Endothelial cell of umbilical vein (primary cell): ENCODE measurements around the gene ENPP4.

Source experiments
- EZH2 ChIP-seq: IDR thresholded peaks from 2 replicates; pipeline ENCODE4 v1.6.1; 2012; ENCODE audit warnings: borderline replicate concordance, low read depth, mild to moderate bottlenecking, moderate library complexity, low read length, inconsistent platforms; ENCODE audit not compliant: severe bottlenecking
- FOS ChIP-seq: IDR thresholded peaks from 2 replicates; pipeline ENCODE4 v1.6.1; 2011; ENCODE audit warnings: mild to moderate bottlenecking, low read length, moderate library complexity, borderline replicate concordance; ENCODE audit not compliant: insufficient read depth
- JUN ChIP-seq: IDR thresholded peaks from 2 replicates; pipeline ENCODE4 v1.6.1; 2011; ENCODE audit warnings: borderline replicate concordance, low read depth; ENCODE audit not compliant: insufficient read length, insufficient read depth
- TF ChIP-seq, protein P1 (sequence below), 2 donors: IDR thresholded peaks; 1 replicate in 1 of 2; 2 replicates in 1 of 2; pipeline ENCODE4 v1.5.1; 2011; ENCODE audit warnings: low read length in 2 of 2, mild to moderate bottlenecking in 2 of 2, moderate library complexity in 2 of 2, control low read depth in 1 of 2, inconsistent platforms in 1 of 2, low read depth in 1 of 2; ENCODE audit not compliant: insufficient read depth in 1 of 2; ENCODE audit errors: extremely low read depth in 1 of 2
- TF ChIP-seq, protein P2 (sequence below): IDR thresholded peaks from 2 replicates; pipeline ENCODE4 v1.6.1; 2011; ENCODE audit not compliant: insufficient read depth, insufficient read length

DNA sequence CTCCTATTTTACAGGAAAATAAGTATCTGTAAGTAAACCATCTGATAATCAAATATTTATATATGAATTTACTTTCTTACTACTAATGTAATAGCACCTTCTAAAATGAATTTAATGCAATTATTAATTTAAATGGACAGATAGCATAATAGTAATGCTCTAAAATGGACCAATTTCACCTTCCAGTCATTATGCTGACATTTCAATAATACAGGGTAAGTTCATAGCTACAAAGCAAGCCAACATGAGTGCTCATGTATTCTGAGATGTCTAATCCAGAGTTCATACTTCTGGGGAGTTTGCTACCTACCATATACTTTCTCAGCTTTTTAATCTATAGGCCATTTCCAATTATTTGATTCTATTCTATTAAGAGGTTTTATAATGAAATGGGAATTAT is 29.4 kb downstream of the ENPP4 start:
- TF ChIP-seq, protein P1, sequence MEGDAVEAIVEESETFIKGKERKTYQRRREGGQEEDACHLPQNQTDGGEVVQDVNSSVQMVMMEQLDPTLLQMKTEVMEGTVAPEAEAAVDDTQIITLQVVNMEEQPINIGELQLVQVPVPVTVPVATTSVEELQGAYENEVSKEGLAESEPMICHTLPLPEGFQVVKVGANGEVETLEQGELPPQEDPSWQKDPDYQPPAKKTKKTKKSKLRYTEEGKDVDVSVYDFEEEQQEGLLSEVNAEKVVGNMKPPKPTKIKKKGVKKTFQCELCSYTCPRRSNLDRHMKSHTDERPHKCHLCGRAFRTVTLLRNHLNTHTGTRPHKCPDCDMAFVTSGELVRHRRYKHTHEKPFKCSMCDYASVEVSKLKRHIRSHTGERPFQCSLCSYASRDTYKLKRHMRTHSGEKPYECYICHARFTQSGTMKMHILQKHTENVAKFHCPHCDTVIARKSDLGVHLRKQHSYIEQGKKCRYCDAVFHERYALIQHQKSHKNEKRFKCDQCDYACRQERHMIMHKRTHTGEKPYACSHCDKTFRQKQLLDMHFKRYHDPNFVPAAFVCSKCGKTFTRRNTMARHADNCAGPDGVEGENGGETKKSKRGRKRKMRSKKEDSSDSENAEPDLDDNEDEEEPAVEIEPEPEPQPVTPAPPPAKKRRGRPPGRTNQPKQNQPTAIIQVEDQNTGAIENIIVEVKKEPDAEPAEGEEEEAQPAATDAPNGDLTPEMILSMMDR (IDR thresholded peaks at IDR 0.05; ENCODE audit: extremely low read depth in 1 of 2, insufficient read depth in 1 of 2, low read depth in 1 of 2, low read length in 2 of 2), result no peak
- no peak for TF ChIP-seq EZH2
- TF ChIP-seq, protein P2, sequence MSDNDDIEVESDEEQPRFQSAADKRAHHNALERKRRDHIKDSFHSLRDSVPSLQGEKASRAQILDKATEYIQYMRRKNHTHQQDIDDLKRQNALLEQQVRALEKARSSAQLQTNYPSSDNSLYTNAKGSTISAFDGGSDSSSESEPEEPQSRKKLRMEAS, result no peak
- no peak for TF ChIP-seq FOS
- TF ChIP-seq JUN, result no peak
